OCI-LY7 (cell line): Measurements from ENCODE around the gene RIN3. TPM values are rescaled to one million over a fixed set of nuclear protein-coding genes. Genes with fewer than 3 reads are reported as not detected.

Source experiments
- BruUV-seq: library from RNA; stranded (reverse); fragments of 400-500 nt; replicated peaks from 2 replicates; lab custom pipeline; 2021; lab: Mats Ljungman, UMichigan
- CTCF ChIA-PET: fragments of 300-600 bp; sonication (Branson Sonifier 250); formaldehyde crosslinking; loops from one replicate; lab custom pipeline; 2022; ENCODE audit warnings: antibody characterized with exemption; ENCODE audit not compliant: unreplicated experiment; lab: Charles Lee
- POLR2A ChIA-PET: fragments of 300-600 bp; sonication (Branson Sonifier 250); formaldehyde crosslinking; loops from one replicate; lab custom pipeline; 2022; ENCODE audit warnings: antibody characterized with exemption; lab: Charles Lee
- DNase-seq: peaks from one replicate; pipeline ENCODE4 v3.0.0-alpha.2; 2015; ENCODE audit warnings: low spot score
- H2AFZ ChIP-seq: fragments of 200-600 bp; sonication (generic), shearing (Covaris generic); 2 replicates; pipeline ENCODE4 v1.6.1; 2014; ENCODE audit warnings: mild to moderate bottlenecking, antibody characterized with exemption, low read length, moderate library complexity
- H3K27ac ChIP-seq: fragments of 200-600 bp; sonication (generic); 2 replicates; pipeline ENCODE4 v1.5.1; 2014; ENCODE audit warnings: mixed run types, low read depth, mild to moderate bottlenecking, moderate library complexity, low read length, inconsistent platforms; ENCODE audit not compliant: poor library complexity, severe bottlenecking
- H3K36me3 ChIP-seq: fragments of 200-600 bp; sonication (generic); 2 replicates; pipeline ENCODE4 v1.6.1; 2014; ENCODE audit warnings: mild to moderate bottlenecking, antibody characterized with exemption, low read length, moderate library complexity, mixed read lengths; ENCODE audit not compliant: insufficient read depth
- H3K4me1 ChIP-seq: fragments of 200-600 bp; sonication (generic); 2 replicates; pipeline ENCODE4 v1.5.1; 2014; ENCODE audit warnings: mild to moderate bottlenecking, low read length; ENCODE audit not compliant: insufficient read depth, poor library complexity, severe bottlenecking
- H3K4me2 ChIP-seq: fragments of 200-600 bp; sonication (generic); 2 replicates; pipeline ENCODE4 v1.6.1; 2014; ENCODE audit warnings: mild to moderate bottlenecking, low read length
- H3K4me3 ChIP-seq: fragments of 200-600 bp; sonication (generic); 2 replicates; pipeline ENCODE4 v1.5.1; 2014; ENCODE audit warnings: mild to moderate bottlenecking, low read depth, low read length; ENCODE audit not compliant: poor library complexity, severe bottlenecking
- H3K79me2 ChIP-seq: fragments of 200-600 bp; sonication (generic); 2 replicates; pipeline ENCODE4 v1.6.1; 2016; ENCODE audit warnings: low read depth, mild to moderate bottlenecking, low read length, moderate library complexity, mixed read lengths; ENCODE audit not compliant: insufficient read depth
- H3K9me2 ChIP-seq: fragments of 200-600 bp; sonication (generic); 2 replicates; pipeline ENCODE4 v1.6.1; 2016; ENCODE audit warnings: mild to moderate bottlenecking, low read length, mixed read lengths; ENCODE audit not compliant: insufficient read depth
- H3K9me3 ChIP-seq: fragments of 200-600 bp; sonication (generic); 2 replicates; pipeline ENCODE4 v1.6.1; 2014; ENCODE audit warnings: mild to moderate bottlenecking, mixed run types, low read length, mixed read lengths
- H4K20me1 ChIP-seq: fragments of 200-600 bp; sonication (generic); 2 replicates; pipeline ENCODE4 v1.6.1; 2014; ENCODE audit warnings: mild to moderate bottlenecking, antibody characterized with exemption, low read length, moderate library complexity, mixed read lengths; ENCODE audit not compliant: insufficient read depth
- EZH2phosphoT487 ChIP-seq: fragments of 200-600 bp; sonication (generic); IDR thresholded peaks from 2 replicates; pipeline ENCODE4 v1.6.1; 2018; ENCODE audit warnings: low read depth, borderline replicate concordance, mild to moderate bottlenecking, mixed run types, antibody characterized with exemption, low read length, moderate library complexity, mixed read lengths
- intact Hi-C: fragments of 100-400 bp; cut with micrococcal nuclease; formaldehyde crosslinking; loops from one replicate; pipeline ENCODE4 v1.10.0; 2022; ENCODE audit not compliant: unreplicated experiment
- total RNA-seq, 2 experiments: library from RNA; depleted of rRNA in 1 of 2; stranded (reverse); fragments of >200 nt in 1 of 2; shearing (Covaris generic) in 1 of 2; gene quantifications; 2 replicates each; pipeline ENCODE4 v1.2.3, GENCODE V29; 2014 to 2022
- TF ChIP-seq, protein P1 (sequence below): fragments of 200-600 bp; sonication (generic); conservative IDR thresholded peaks from 2 replicates; pipeline ENCODE4 v1.5.1; 2014; ENCODE audit warnings: mild to moderate bottlenecking, antibody characterized with exemption, low read length, moderate library complexity, mixed read lengths

RIN3 gene
- total RNA-seq, 2 experiments from 2014 or later: not detected

DNA sequence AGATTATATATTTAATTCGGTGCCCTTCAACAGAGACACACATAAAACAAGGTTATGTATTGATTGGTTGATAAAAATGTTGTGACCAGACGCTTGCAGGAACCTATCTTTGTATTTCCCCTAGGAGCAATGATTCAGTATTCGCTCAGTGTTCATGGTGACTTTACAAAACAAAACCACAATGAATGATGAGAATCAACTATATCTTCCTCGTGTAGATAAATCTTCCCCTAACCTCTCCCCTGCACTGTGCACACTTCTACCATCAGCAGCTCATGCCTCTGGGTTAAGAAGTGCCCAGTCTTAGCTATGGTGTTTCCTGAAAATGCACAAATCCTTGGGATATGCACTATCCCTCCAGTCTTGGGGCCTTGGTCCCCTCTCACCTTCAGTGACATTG, 16.3 kb downstream of the RIN3 start:
- intact Hi-C loops: no loop called here
- no TSS peak for BruUV-seq
- H3K79me2 ChIP-seq: no peaks in the 10 kb centered on the region

DNA sequence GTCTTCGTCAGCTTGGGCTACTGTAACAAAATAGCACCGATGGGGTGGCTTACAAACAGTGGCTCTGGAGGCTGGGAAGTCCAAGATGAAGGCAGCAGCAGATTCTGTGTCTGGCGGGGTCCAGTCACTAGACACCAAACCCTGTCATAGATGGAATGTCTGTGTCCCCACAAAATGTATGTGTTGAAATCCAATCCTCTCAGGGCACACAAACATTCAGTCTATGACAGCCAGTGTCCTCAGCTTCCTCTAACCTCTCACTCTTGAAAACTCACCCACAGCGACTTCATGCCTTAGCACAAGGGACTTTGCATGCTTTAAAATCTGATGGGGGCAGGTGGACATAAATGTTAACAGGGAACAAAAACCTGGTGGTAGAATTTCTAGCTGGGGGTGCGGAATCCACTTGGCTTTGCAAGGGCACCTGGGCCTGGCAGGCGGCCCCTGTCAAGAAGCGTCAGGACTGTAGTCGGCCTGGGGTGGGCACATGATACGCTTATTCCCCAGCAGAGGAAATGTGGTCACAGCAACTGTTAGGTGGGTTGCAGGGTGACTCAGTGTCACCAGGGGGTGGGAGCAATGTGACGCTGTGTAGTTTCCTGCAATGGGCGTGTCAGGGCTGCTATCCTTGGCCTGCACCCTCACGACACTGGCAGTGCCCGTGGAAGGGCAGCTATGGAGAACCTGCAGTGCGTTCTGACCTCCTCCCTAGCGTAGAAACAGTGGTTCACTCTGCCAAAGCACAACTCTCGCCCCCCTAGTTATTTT, 17.7 kb downstream of the RIN3 start:
- no peaks in the 10 kb centered on the region for H4K20me1 ChIP-seq
- H3K27ac ChIP-seq: no peak overlapping the region
- no peak overlapping the region for H3K4me2 ChIP-seq
- H3K36me3 ChIP-seq: no peaks in the 10 kb centered on the region
- no TSS peak for BruUV-seq
- no peaks in the 10 kb centered on the region for H3K9me3 ChIP-seq
- no peaks in the 10 kb centered on the region for H3K79me2 ChIP-seq
- CTCF ChIA-PET: no interaction called here
- intact Hi-C loops: no loop called here
- POLR2A ChIA-PET: no interaction called here
- H3K4me3 ChIP-seq: no peak overlapping the region
- H3K9me2 ChIP-seq: no peaks in the 10 kb centered on the region
- H3K4me1 ChIP-seq: peaks cover 7% of the 10 kb centered on the region
- DNase-seq: no peak
- no peak overlapping the region for H2AFZ ChIP-seq
- TF ChIP-seq, protein P1, sequence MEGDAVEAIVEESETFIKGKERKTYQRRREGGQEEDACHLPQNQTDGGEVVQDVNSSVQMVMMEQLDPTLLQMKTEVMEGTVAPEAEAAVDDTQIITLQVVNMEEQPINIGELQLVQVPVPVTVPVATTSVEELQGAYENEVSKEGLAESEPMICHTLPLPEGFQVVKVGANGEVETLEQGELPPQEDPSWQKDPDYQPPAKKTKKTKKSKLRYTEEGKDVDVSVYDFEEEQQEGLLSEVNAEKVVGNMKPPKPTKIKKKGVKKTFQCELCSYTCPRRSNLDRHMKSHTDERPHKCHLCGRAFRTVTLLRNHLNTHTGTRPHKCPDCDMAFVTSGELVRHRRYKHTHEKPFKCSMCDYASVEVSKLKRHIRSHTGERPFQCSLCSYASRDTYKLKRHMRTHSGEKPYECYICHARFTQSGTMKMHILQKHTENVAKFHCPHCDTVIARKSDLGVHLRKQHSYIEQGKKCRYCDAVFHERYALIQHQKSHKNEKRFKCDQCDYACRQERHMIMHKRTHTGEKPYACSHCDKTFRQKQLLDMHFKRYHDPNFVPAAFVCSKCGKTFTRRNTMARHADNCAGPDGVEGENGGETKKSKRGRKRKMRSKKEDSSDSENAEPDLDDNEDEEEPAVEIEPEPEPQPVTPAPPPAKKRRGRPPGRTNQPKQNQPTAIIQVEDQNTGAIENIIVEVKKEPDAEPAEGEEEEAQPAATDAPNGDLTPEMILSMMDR: no peak
- TF ChIP-seq EZH2phosphoT487: no peak

More for the DNA sequence above, 16.3 kb downstream of the RIN3 start:
- H3K4me3 ChIP-seq: no peak overlapping the region
- H3K9me2 ChIP-seq: no peaks in the 10 kb centered on the region
- no peaks in the 10 kb centered on the region for H4K20me1 ChIP-seq
- H2AFZ ChIP-seq: no peak overlapping the region
- no peak for DNase-seq
- POLR2A ChIA-PET: no interaction called here
- H3K36me3 ChIP-seq: no peaks in the 10 kb centered on the region
- no peaks in the 10 kb centered on the region for H3K9me3 ChIP-seq
- H3K4me1 ChIP-seq: peaks cover under 1% of the 10 kb centered on the region
- CTCF ChIA-PET: no interaction called here
- no peak overlapping the region for H3K27ac ChIP-seq
- no peak for TF ChIP-seq EZH2phosphoT487
- TF ChIP-seq, protein P1: no peak
- H3K4me2 ChIP-seq: no peak overlapping the region

DNA sequence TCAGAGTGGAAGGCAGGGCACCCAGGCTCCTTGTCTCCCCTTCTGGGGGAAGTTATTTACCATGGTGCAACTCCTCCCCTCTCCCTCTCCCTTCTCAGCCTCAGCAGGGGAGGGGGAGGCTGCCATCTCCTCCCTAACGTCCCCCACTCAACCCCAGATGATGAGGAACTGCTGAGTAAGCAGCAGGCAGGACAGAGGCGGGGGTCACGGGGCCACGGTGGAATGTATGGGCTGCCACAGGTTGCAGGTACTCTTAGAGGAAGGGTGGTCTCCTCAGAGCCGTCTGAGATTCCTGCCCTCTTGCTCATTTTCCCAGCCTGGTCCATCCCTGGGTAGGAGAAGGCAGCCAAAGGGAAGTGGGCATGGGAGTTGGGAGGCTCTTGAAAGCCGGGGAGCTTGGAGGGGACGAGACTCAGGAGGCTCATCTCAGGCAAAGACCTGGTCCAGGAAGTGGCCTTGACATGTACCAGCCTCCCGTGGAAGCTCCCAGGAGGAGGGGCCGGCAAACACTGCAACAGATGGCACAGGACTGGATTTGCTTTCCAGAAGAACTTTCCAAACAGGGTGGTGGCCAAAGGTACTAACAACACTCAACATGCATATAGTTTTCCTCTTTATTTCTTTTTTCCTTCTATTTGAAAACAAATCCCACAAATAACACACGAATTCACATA, 19.0 kb downstream of the RIN3 start:
- Histone ChIP-seq H3K4me2 (no peak overlapping the region), H4K20me1 (no peaks in the 10 kb centered on the region), H3K27ac (no peak overlapping the region), H3K9me3 (no peaks in the 10 kb centered on the region), H3K4me3 (no peak overlapping the region), H3K36me3 (no peaks in the 10 kb centered on the region), H3K4me1 (peaks cover 7% of the 10 kb centered on the region), H2AFZ (no peak overlapping the region), H3K9me2 (no peaks in the 10 kb centered on the region), H3K79me2 (no peaks in the 10 kb centered on the region)
- BruUV-seq: no TSS peak
- TF ChIP-seq, protein P1: no peak
- no peak for TF ChIP-seq EZH2phosphoT487
- ChIA-PET POLR2A (no interaction called here), CTCF (no interaction called here)
- no peak for DNase-seq
- intact Hi-C loops: no loop called here
